Breast epithelium (tissue), 3 donors: ENCODE results near the gene CLMP.

Experiments used
- CTCF ChIP-seq, 3 donors: fragments of 450-650 bp; IDR thresholded peaks; one replicate each; pipeline ENCODE4 v1.5.1; 2016 to 2017; ENCODE audit warnings: antibody characterized with exemption in 3 of 3, mild to moderate bottlenecking in 3 of 3, moderate library complexity in 3 of 3
- POLR2A ChIP-seq: fragments of 450-650 bp; IDR thresholded peaks from one replicate; pipeline ENCODE4 v1.6.1; 2016; ENCODE audit warnings: antibody characterized with exemption, mild to moderate bottlenecking, moderate library complexity
- POLR2AphosphoS5 ChIP-seq, 3 donors: sonication (generic); formaldehyde crosslinking; IDR thresholded peaks; one replicate each; pipeline ENCODE4 v1.6.1; 2017; ENCODE audit warnings: antibody characterized with exemption in 3 of 3

DNA sequence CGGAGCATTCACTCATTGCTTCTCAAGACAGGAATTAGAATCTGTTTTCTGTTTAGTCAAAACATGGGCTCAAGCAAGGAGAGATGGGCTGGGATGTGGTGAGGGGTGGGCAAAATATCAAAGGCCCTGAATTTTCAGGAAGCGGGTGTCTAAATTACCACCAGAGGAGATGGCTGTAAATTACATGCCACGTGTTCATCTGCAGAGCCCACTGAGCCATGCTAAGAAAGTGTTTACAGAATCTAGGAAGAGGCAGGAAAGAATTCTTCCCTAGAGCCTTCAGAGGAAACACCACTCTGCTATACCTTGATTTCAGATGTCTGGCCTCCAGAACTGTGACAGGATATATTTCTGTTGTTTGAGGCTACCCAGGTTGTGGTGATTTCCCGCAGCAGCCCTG is 46.1 kb downstream of the CLMP start:
- TF ChIP-seq POLR2AphosphoS5 (IDR thresholded peaks at IDR 0.05) (no peak), CTCF (IDR thresholded peaks at IDR 0.05) (no peak), POLR2A (no peak)
